ENCODE results near the gene SV2A.
"Not testable (repeated sequence)": the region's sequence is repeated elsewhere in the genome, so short reads cannot be mapped to it uniquely, and the experiment has no call there.

The SV2A gene

DNA sequence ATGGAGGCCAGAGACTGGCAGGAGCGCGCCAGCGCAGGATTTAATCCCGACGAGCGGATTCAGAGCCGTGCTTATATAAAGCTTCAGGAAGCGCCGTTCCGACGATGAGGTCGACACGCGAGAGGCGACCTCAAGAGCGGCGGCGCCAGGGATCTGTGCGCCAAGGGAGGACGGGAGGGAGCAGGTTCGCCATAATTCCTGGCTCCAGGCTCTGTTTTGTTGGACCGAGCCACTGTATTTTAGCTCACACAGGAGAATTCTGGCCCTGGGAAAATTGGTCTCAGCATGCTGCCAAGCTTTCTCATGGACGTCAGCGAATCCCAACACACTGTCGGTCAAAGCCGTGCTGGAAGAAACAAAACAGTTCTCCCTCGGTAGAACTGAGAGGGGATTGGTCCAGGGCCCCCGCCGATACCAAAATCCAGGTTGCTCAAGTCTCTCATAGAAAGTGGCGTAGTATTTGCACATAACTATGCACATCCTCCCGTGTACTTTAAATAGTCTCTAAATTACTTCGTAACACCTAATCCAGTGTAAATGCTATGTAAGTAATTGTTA is 56.1 kb downstream of the SV2A start:
- H3K27ac ChIP-seq (ENCODE audit: low read length); H3K36me3 ChIP-seq (ENCODE audit: control insufficient read depth in 2 of 2, insufficient read depth in 2 of 2, low read length in 2 of 2); H3K9ac ChIP-seq (ENCODE audit: low read length in 2 of 2); H3K9me3 ChIP-seq (ENCODE audit: control insufficient read depth in 2 of 2, low read length in 2 of 2); H3K27me3 ChIP-seq (ENCODE audit: control insufficient read depth in 1 of 2, insufficient read depth in 2 of 2, low read length in 2 of 2); H3K4me3 ChIP-seq (ENCODE audit: low read length in 2 of 2); H3K4me1 ChIP-seq (ENCODE audit: control insufficient read depth, insufficient read depth, low read length): not testable (repeated sequence)

DNA sequence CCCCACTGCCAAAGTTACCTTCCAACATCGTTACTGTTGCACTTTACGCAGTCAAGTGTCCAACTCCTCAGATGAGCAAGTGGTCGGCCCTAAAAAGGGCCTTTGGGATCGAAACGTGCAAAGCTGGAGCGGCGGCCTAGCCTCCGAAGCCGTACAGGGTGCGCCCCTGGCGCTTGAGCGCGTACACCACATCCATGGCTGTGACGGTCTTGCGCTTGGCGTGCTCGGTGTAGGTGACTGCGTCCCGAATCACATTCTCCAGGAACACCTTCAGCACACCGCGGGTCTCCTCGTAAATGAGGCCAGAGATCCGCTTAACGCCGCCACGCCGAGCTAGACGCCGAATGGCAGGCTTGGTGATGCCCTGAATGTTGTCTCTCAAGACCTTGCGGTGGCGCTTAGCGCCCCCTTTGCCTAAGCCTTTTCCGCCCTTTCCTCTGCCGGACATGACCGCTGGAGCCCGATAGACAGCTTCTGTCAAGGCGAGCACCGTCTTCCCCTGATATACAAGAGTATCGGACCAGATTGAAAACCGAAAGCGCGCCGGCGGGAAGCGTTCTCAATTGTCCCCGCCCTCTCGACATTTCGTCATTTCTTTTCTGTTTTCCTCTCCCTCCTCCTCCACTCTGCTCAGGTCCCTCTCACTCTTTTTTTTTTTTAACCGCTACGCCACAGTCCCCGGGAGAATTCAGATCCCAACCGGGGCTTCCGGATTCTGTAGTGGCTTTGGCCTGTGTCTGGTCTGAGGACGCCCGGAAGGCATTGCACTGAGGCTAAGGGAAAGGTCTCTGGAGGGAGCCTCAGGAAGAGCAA is 56.8 kb downstream of the SV2A start:
- H3K27me3 ChIP-seq (ENCODE audit: control insufficient read depth in 1 of 2, insufficient read depth in 2 of 2, low read length in 2 of 2); H3K36me3 ChIP-seq (ENCODE audit: control insufficient read depth in 2 of 2, insufficient read depth in 2 of 2, low read length in 2 of 2); H3K27ac ChIP-seq (ENCODE audit: low read length); H3K4me3 ChIP-seq (ENCODE audit: low read length in 2 of 2); H3K4me1 ChIP-seq (ENCODE audit: control insufficient read depth, insufficient read depth, low read length); H3K9me3 ChIP-seq (ENCODE audit: control insufficient read depth in 2 of 2, low read length in 2 of 2); H3K9ac ChIP-seq (ENCODE audit: low read length in 2 of 2): not testable (repeated sequence)

DNA sequence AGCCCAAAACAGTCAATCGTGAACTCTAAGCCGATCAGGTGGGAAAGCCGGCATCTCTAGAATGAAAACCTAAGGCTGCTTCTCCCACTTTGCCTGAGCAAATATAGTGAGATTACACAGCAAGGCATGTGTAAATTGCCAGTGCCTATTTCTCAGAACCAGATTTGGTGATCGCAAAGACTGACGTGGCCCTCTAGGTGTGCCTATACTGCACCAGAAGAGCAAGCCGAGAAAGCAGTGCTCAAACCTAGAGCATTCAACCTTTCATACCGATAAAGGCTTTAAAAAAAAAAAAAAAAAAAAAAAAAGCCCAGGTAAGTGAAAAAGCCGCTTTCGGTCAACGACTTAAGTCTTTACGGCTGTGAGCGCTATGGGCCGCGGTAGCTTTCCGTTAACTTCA is 57.4 kb downstream of the SV2A start:
- H3K4me3 ChIP-seq (ENCODE audit: low read length in 2 of 2); H3K27me3 ChIP-seq (ENCODE audit: control insufficient read depth in 1 of 2, insufficient read depth in 2 of 2, low read length in 2 of 2); H3K36me3 ChIP-seq (ENCODE audit: control insufficient read depth in 2 of 2, insufficient read depth in 2 of 2, low read length in 2 of 2): not testable (repeated sequence)

More for the DNA sequence above, 57.4 kb downstream of the SV2A start:
- H3K9ac ChIP-seq (ENCODE audit: low read length in 2 of 2); H3K4me1 ChIP-seq (ENCODE audit: control insufficient read depth, insufficient read depth, low read length); H3K27ac ChIP-seq (ENCODE audit: low read length); H3K9me3 ChIP-seq (ENCODE audit: control insufficient read depth in 2 of 2, low read length in 2 of 2): not testable (repeated sequence)

Data from stomach smooth muscle (tissue), 2 donors.